Measurements from ENCODE around the gene SETD4. TPM values are rescaled to one million over a fixed set of nuclear protein-coding genes. Genes with fewer than 3 reads are reported as not detected.

The SETD4 gene
- total and polyA plus RNA-seq, 7 donors: 4.8 to 19.9 (median 14.3) TPM

GRCh38 chr21:36079671-36080070 is 19.3 kb upstream of the SETD4 start:
- WGBS, 2 donors: 78 to 86% methylated on average over 8 of the region's 8 CpGs
- intact Hi-C loops (cut with DNase I): no loop called here
- H3K4me1 ChIP-seq: no peaks in the 10 kb centered on the region

GRCh38 chr21:36079010-36079649 is 18.8 kb upstream of the SETD4 start:
- intact Hi-C loops (cut with DNase I): no loop called here
- no peak overlapping the region for H3K27ac ChIP-seq
- WGBS, 2 donors: 64 to 65% methylated on average over 14 of the region's 14 CpGs

More at GRCh38 chr21:36079671-36080070, 19.3 kb upstream of the SETD4 start:
- Histone ChIP-seq H3K36me3 (no peaks in the 10 kb centered on the region), H3K27me3 (no peaks in the 10 kb centered on the region), H3K9me3 (no peaks in the 10 kb centered on the region), H3K27ac (no peak overlapping the region), H3K4me3 (no peak overlapping the region)
- no peak for DNase-seq
- TF ChIP-seq POLR2AphosphoS5 (IDR thresholded peaks at IDR 0.05) (no peak), EP300 (IDR thresholded peaks at IDR 0.05) (no peak), POLR2A (IDR thresholded peaks at IDR 0.05) (no peak), CTCF (IDR thresholded peaks at IDR 0.05) (no peak)

GRCh38 chr21:36077758-36078157 is 17.4 kb upstream of the SETD4 start:
- H3K4me1 ChIP-seq: peaks cover 0 to 10% (median 5%) of the 10 kb centered on the region in 4 donors
- no peaks in the 10 kb centered on the region for H3K9me3 ChIP-seq
- no peaks in the 10 kb centered on the region for H3K27me3 ChIP-seq
- TF ChIP-seq POLR2A (IDR thresholded peaks at IDR 0.05): no peak
- no peak for TF ChIP-seq CTCF (IDR thresholded peaks at IDR 0.05)
- no peak for TF ChIP-seq POLR2AphosphoS5 (IDR thresholded peaks at IDR 0.05)
- no peak for TF ChIP-seq EP300 (IDR thresholded peaks at IDR 0.05)
- DNase-seq: no peak
- peaks cover 0 to 1% (median under 1%) of the 10 kb centered on the region in 4 donors for H3K36me3 ChIP-seq
- WGBS, 2 donors: 84 to 89% methylated on average over 9 of the region's 9 CpGs
- no peak overlapping the region for H3K27ac ChIP-seq
- H3K4me3 ChIP-seq: no peak overlapping the region
- intact Hi-C loops (cut with DNase I): no loop called here

More at GRCh38 chr21:36079010-36079649, 18.8 kb upstream of the SETD4 start:
- Histone ChIP-seq H3K36me3 (no peaks in the 10 kb centered on the region), H3K9me3 (no peaks in the 10 kb centered on the region), H3K27me3 (no peaks in the 10 kb centered on the region), H3K4me1 (no peaks in the 10 kb centered on the region), H3K4me3 (no peak overlapping the region)
- TF ChIP-seq EP300 (IDR thresholded peaks at IDR 0.05): no peak
- TF ChIP-seq POLR2A (IDR thresholded peaks at IDR 0.05): no peak
- no peak for TF ChIP-seq POLR2AphosphoS5 (IDR thresholded peaks at IDR 0.05)
- TF ChIP-seq CTCF (IDR thresholded peaks at IDR 0.05): no peak
- DNase-seq: no peak

GRCh38 chr21:36076878-36077655 is 16.7 kb upstream of the SETD4 start:
- Histone ChIP-seq H3K4me1 (peaks cover 0 to 17% (median 11%) of the 10 kb centered on the region in 4 donors), H3K4me3 (no peak overlapping the region), H3K9me3 (no peaks in the 10 kb centered on the region), H3K27ac (no peak overlapping the region), H3K36me3 (peaks cover 0 to 8% (median 4%) of the 10 kb centered on the region in 4 donors), H3K27me3 (no peaks in the 10 kb centered on the region)
- no peak for TF ChIP-seq CTCF (IDR thresholded peaks at IDR 0.05)
- no peak for TF ChIP-seq POLR2AphosphoS5 (IDR thresholded peaks at IDR 0.05)
- no peak for TF ChIP-seq EP300 (IDR thresholded peaks at IDR 0.05)
- no peak for TF ChIP-seq POLR2A (IDR thresholded peaks at IDR 0.05)
- intact Hi-C loops (cut with DNase I): no loop called here
- WGBS, 2 donors: 29 to 68% methylated on average over 7 of the region's 7 CpGs
- DNase-seq: no peak
